CD14-positive monocyte (primary cell): Measurements from ENCODE around the gene ZNF511. TPM values are rescaled to one million over a fixed set of nuclear protein-coding genes. Genes with fewer than 3 reads are reported as not detected.

ENCODE experiments used
- DNase-seq, 3 donors: peaks; one replicate each; pipeline ENCODE4 v3.0.0-alpha.2; 2011 to 2022
- H2AFZ ChIP-seq: 2 replicates; pipeline ENCODE4 v1.6.0; 2012; ENCODE audit warnings: mild to moderate bottlenecking, low read depth, low read length, inconsistent platforms; ENCODE audit not compliant: insufficient read depth, poor library complexity, severe bottlenecking
- H3K27ac ChIP-seq, 2 donors: 1 replicate in 1 of 2; 2 replicates in 1 of 2; pipeline ENCODE4 v1.5.1; 2012 to 2013; ENCODE audit warnings: low read length in 2 of 2, control low read depth in 1 of 2, inconsistent platforms in 1 of 2, low read depth in 1 of 2, mild to moderate bottlenecking in 1 of 2
- H3K27me3 ChIP-seq, 2 donors: one replicate each; pipeline versions ENCODE4 v1.6.0 to v1.6.1; 2011 to 2013; ENCODE audit warnings: low read length in 2 of 2; ENCODE audit not compliant: control insufficient read depth in 2 of 2, insufficient read depth in 2 of 2
- H3K36me3 ChIP-seq, 2 donors: replicated peaks in 1 of 2; 1 replicate in 1 of 2; 2 replicates in 1 of 2; pipeline versions ENCODE4 v1.5.1 to v1.6.1; 2012 to 2013; ENCODE audit warnings: low read length in 2 of 2, control low read depth in 1 of 2, inconsistent platforms in 1 of 2, mild to moderate bottlenecking in 1 of 2; ENCODE audit not compliant: insufficient read depth in 2 of 2, control insufficient read depth in 1 of 2
- H3K4me1 ChIP-seq, 2 donors: 1 replicate in 1 of 2; 2 replicates in 1 of 2; pipeline versions ENCODE4 v1.5.1 to v1.6.1; 2012 to 2013; ENCODE audit warnings: low read length in 2 of 2, control low read depth in 1 of 2, inconsistent platforms in 1 of 2, mild to moderate bottlenecking in 1 of 2, moderate library complexity in 1 of 2; ENCODE audit not compliant: insufficient read depth in 2 of 2, control insufficient read depth in 1 of 2
- H3K4me2 ChIP-seq: replicated peaks from 2 replicates; pipeline ENCODE3; 2012; ENCODE audit warnings: low read length, moderate library complexity, mild to moderate bottlenecking; ENCODE audit not compliant: poor library complexity, severe bottlenecking; ENCODE audit errors: extremely low read depth
- H3K4me3 ChIP-seq, 3 experiments: fragments of 200-600 bp in 1 of 3; sonication (generic) in 1 of 3; replicated peaks in 1 of 3; 1 replicate in 2 of 3; 2 replicates in 1 of 3; pipeline ENCODE4 v1.5.1; 2011 to 2013; ENCODE audit warnings: low read length in 3 of 3, mild to moderate bottlenecking in 3 of 3, control low read depth in 2 of 3, low read depth in 2 of 3, inconsistent platforms in 1 of 3, moderate library complexity in 1 of 3
- H3K79me2 ChIP-seq: 2 replicates; pipeline ENCODE4 v1.6.0; 2012; ENCODE audit warnings: mild to moderate bottlenecking, control low read depth, inconsistent platforms, low read length, moderate library complexity; ENCODE audit not compliant: insufficient read depth
- H3K9ac ChIP-seq: 2 replicates; pipeline ENCODE4 v1.6.0; 2017; ENCODE audit warnings: low read length, mild to moderate bottlenecking; ENCODE audit not compliant: insufficient read depth, poor library complexity, severe bottlenecking
- H3K9me3 ChIP-seq, 2 donors: replicated peaks in 1 of 2; 1 replicate in 1 of 2; 2 replicates in 1 of 2; pipeline versions ENCODE4 v1.5.1 to v1.6.1; 2012 to 2013; ENCODE audit warnings: low read length in 2 of 2, control low read depth in 1 of 2; ENCODE audit not compliant: control insufficient read depth in 1 of 2, insufficient read depth in 1 of 2
- H4K20me1 ChIP-seq: 2 replicates; pipeline ENCODE4 v1.6.0; 2012; ENCODE audit warnings: mild to moderate bottlenecking, low read length, control low read depth, moderate library complexity; ENCODE audit not compliant: insufficient read depth
- H3K27ac Mint-ChIP-seq, 7 donors: one replicate each; pipeline ENCODE4 v1.8.0; 2020; ENCODE audit warnings: mild to moderate bottlenecking in 7 of 7, mixed read lengths in 7 of 7, moderate library complexity in 6 of 7, inconsistent platforms in 2 of 7
- H3K27me3 Mint-ChIP-seq, 3 donors: one replicate each; pipeline ENCODE4 v1.8.0; 2021 to 2022; ENCODE audit warnings: low read depth in 3 of 3, mild to moderate bottlenecking in 3 of 3, mixed read lengths in 3 of 3, moderate library complexity in 3 of 3, inconsistent platforms in 1 of 3
- H3K36me3 Mint-ChIP-seq, 2 donors: one replicate each; pipeline ENCODE4 v1.8.0; 2020; ENCODE audit warnings: mixed read lengths in 2 of 2, inconsistent platforms in 1 of 2, mild to moderate bottlenecking in 1 of 2
- H3K4me1 Mint-ChIP-seq: one replicate; pipeline ENCODE4 v1.8.0; 2020; ENCODE audit warnings: mild to moderate bottlenecking, mixed read lengths
- H3K4me3 Mint-ChIP-seq, 2 donors: one replicate each; pipeline ENCODE4 v1.8.0; 2020; ENCODE audit warnings: mild to moderate bottlenecking in 2 of 2, mixed read lengths in 2 of 2, moderate library complexity in 1 of 2
- H3K9me3 Mint-ChIP-seq, 7 donors: one replicate each; pipeline ENCODE4 v1.8.0; 2020 to 2022; ENCODE audit warnings: mixed read lengths in 7 of 7, mild to moderate bottlenecking in 6 of 7, moderate library complexity in 6 of 7, inconsistent platforms in 2 of 7
- WGBS: methylation state at CpG from one replicate; pipeline ENCODE4 v1.1.5; 2013; ENCODE audit warnings: missing lambda C conversion rate; ENCODE audit not compliant: insufficient coverage; 5-methylcytosine and 5-hydroxymethylcytosine counted together
- intact Hi-C, 2 donors: fragments of 100-400 bp; cut with micrococcal nuclease; formaldehyde crosslinking; loops; one replicate each; pipeline versions ENCODE4 v1.15.0 to v1.15.1; 2023
- polyA plus RNA-seq, 3 donors: library from polyadenylated mRNA; depleted of rRNA in 1 of 3; unstranded in 2 of 3; stranded (reverse) in 1 of 3; fragments of 300-500 nt in 2 of 3; fragments of >200 nt in 1 of 3; fragmentation: Illumina TruSeq in 2 of 3; gene quantifications; 1 replicate in 2 of 3; 2 replicates in 1 of 3; pipeline ENCODE4 v1.2.3, GENCODE V29; 2012 to 2021
- TF ChIP-seq, protein P1 (sequence below): fragments of 200-600 bp; IDR thresholded peaks from one replicate; pipeline ENCODE4 v1.8.0; 2022; ENCODE audit warnings: antibody characterized with exemption, mild to moderate bottlenecking

Gene ZNF511
- polyA plus RNA-seq, 3 donors = 30.3 to 118 (median 84.7) TPM

DNA sequence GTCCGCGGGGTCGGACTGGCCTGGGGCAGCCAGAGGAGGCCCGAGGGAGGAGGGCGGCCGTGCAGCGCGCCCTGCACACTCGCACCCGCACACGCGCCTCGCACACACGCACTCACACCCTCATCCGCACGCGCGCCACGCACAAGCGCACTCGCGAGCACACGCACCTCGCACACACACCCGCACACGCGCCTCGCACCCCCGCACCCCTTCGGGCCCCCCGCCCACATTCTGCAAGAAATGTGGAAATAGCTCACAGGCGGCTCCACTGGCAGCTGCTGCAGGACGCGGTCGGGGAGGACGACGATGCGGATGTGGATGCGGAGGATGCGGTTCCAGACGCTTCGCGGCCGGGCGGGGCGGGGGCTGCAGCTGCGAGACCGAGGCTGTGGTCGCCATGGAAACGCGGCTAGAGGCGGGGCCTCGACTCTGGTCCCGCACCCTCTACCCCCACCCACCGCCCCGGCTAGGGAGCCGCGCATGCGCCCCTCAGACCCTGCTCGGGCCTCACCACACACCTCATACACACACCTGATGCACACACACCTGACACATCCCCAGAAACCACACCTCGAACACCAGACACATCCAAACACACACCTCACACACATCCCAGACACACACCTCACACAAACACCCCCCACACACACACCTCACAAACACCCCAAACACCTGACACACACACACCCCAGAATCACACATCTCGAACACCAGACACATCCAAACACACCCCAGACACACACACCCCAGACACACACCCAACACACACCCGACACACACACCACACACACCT, 28.1 kb downstream of the ZNF511 start, which contains the start of gene CALY:
Gene CALY (minus strand): TSS at position 320 of the 793 bp plus-strand sequence. CDS start 7,907 bp downstream, outside the sequence.
- Mint-ChIP-seq H3K27me3 (peaks cover 28 to 44% (median 38%) of the 10 kb centered on the region in 3 donors), H3K27ac (no peak within 1 kb of the TSS), H3K36me3 (no peaks in the 10 kb centered on the region), H3K9me3 (peaks cover 0 to 16% (median 8%) of the 10 kb centered on the region in 7 donors), H3K4me1 (peaks cover 7% of the 10 kb centered on the region), H3K4me3 (peak within 1 kb of the TSS; percentile 9 to 70)
- Histone ChIP-seq H3K4me2 (peak within 1 kb of the TSS; percentile 48), H3K4me3 (peak within 1 kb of the TSS in 1 of 3 experiments; percentile 44), H3K79me2 (no peaks in the 10 kb centered on the region), H2AFZ (peak within 1 kb of the TSS; percentile 41), H3K9ac (no peak within 1 kb of the TSS), H3K4me1 (peaks cover 7 to 12% of the 10 kb centered on the region in 2 donors), H4K20me1 (no peaks in the 10 kb centered on the region), H3K9me3 (peaks cover 5 to 33% of the 10 kb centered on the region in 2 donors), H3K27me3 (peaks cover 9 to 55% of the 10 kb centered on the region in 2 donors), H3K36me3 (no peaks in the 10 kb centered on the region), H3K27ac (no peak within 1 kb of the TSS)
- DNase-seq = no peak
- intact Hi-C loops = no loop called here
- 14% methylated on average over 62 of the region's 63 CpGs for WGBS
- TF ChIP-seq, protein P1, sequence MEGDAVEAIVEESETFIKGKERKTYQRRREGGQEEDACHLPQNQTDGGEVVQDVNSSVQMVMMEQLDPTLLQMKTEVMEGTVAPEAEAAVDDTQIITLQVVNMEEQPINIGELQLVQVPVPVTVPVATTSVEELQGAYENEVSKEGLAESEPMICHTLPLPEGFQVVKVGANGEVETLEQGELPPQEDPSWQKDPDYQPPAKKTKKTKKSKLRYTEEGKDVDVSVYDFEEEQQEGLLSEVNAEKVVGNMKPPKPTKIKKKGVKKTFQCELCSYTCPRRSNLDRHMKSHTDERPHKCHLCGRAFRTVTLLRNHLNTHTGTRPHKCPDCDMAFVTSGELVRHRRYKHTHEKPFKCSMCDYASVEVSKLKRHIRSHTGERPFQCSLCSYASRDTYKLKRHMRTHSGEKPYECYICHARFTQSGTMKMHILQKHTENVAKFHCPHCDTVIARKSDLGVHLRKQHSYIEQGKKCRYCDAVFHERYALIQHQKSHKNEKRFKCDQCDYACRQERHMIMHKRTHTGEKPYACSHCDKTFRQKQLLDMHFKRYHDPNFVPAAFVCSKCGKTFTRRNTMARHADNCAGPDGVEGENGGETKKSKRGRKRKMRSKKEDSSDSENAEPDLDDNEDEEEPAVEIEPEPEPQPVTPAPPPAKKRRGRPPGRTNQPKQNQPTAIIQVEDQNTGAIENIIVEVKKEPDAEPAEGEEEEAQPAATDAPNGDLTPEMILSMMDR = no peak

DNA sequence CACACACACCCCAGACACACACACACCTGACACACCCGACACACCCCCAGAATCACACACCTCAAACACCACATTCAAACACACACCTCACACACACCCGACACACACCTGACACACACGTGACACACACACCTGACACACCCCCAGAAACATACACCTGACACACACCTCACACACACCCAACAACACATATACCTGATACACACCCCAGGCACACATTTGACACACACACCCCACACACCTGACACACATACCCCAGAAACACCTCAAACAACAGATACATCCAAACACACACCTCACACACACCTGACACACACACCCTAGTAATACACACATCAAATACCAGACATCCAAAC, 28.6 kb downstream of the ZNF511 start:
- Histone ChIP-seq H3K9ac (no peak overlapping the region), H3K4me2 (no peak overlapping the region), H3K4me3 (no peak overlapping the region), H3K36me3 (no peaks in the 10 kb centered on the region), H3K4me1 (peaks cover 7 to 12% of the 10 kb centered on the region in 2 donors), H2AFZ (no peak overlapping the region), H3K79me2 (no peaks in the 10 kb centered on the region), H3K27me3 (peaks cover 9 to 52% of the 10 kb centered on the region in 2 donors), H3K9me3 (peaks cover 5 to 29% of the 10 kb centered on the region in 2 donors), H3K27ac (no peak overlapping the region), H4K20me1 (no peaks in the 10 kb centered on the region)
- Mint-ChIP-seq H3K27me3 (peaks cover 25 to 39% (median 36%) of the 10 kb centered on the region in 3 donors), H3K4me3 (no peak overlapping the region), H3K36me3 (no peaks in the 10 kb centered on the region), H3K27ac (no peak overlapping the region), H3K9me3 (peaks cover 0 to 16% (median 8%) of the 10 kb centered on the region in 7 donors), H3K4me1 (peaks cover 7% of the 10 kb centered on the region)
- intact Hi-C loops = no loop called here
- TF ChIP-seq, protein P1 = no peak
- DNase-seq = no peak
- WGBS = 86% methylated on average over 3 of the region's 3 CpGs
